ENCODE data around the gene GTF2A2.

The GTF2A2 gene

DNA sequence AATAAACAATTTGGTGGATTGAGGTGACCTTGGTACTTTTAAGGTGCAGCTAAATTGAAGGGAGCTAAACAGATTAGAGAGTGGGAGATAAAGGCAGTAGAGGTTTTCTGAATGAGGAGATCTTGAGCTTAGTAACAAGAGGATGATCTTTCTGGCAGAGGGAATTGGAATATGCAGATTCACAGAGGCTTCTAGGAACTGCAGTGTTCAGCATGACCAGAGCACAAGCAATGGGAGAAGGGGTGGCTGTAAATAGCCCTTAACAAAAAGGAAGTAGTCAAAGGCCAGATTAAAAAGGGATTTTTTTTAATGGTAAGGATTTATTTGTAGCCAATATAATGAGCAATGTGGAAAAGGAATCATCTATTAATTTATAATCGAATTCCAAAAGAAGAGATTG lies 37.5 kb upstream of the GTF2A2 start:
- TF ChIP-seq CTCF (conservative IDR thresholded peaks at IDR 0.05): no peak
- TF ChIP-seq ZFX (IDR thresholded peaks at IDR 0.05): no peak
- H3K27ac ChIP-seq: no peak overlapping the region

GRCh38 chr15:59691194-59691805 lies 34.0 kb upstream of the GTF2A2 start:
- TF ChIP-seq CTCF (conservative IDR thresholded peaks at IDR 0.05): peak; percentile 87
- TF ChIP-seq ZFX (IDR thresholded peaks at IDR 0.05): no peak
- H3K27ac ChIP-seq: no peak overlapping the region

- no peak for TF ChIP-seq ZFX (IDR thresholded peaks at IDR 0.05)
- TF ChIP-seq CTCF (conservative IDR thresholded peaks at IDR 0.05): no peak
- H3K27ac ChIP-seq: peak overlapping the region; percentile 98
Observed at GRCh38 chr15:59689626-59690236, 32.4 kb upstream of the GTF2A2 start.

DNA sequence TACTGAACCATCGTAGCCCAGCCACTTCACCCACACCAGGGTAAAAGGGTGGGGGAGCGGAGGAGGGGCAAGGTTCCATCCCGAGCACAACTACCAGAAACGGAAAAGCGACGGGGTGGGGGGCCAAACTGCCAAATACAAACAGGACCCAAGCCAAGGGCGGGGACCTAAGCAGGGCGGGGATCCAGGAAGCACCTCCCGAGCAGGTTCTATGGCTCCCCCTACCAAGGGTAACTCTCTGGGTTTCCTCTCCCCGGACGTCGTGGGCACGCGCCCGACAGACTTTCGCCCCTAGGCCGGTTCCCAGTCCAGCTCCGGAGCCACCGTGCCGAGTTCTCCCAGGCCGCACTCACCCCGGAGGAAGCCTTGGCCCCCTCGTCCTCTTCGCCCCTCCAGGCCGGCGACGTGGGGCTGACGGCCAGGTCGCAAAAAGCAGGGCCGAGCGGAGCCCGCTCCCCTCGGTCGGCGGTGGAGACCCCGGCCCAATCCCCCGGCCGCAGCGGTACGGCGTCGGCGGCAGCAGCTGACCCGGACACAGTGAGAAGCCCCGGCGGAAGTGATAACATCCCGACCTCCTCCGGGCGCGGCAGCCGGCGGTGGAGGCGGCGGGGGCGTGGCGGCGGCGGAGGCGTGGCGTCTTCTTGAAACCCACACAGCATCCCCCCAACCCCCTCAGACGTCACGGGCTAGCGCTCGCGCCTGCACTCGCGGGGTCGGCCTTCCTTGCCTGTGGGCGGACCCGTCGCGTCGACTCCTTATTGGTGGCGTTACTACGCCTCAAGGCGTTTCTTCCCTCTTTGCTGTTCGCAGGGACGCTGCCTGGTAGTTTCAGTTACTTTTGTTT lies 31.7 kb upstream of the GTF2A2 start, which contains the start of gene BNIP2:
TSS of gene BNIP2 (minus strand) at position 539 of the 844 bp plus-strand sequence. CDS start 6,863 bp downstream, outside the sequence.
- H3K27ac ChIP-seq: peak within 1 kb of the TSS; percentile 98
- TF ChIP-seq ZFX (IDR thresholded peaks at IDR 0.05): peak; percentile 89
- no peak for TF ChIP-seq CTCF (conservative IDR thresholded peaks at IDR 0.05)

DNA sequence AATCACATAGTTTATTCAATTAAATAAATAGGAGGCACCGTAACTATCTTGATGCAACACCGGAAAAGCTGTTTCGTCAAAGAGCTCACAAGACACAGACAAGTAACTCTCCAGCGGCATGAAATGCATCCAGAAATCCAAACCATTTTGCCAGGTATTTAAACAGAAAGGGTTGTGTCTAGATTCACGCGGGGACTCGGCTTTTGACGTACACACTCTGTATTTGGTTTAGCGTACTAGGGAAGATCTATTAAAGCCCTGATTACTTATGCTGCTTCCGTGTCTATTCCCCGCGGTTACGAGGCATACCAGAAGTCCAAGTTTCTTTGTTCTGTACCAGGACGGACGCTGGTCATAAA lies 31.1 kb upstream of the GTF2A2 start:
- TF ChIP-seq ZFX (IDR thresholded peaks at IDR 0.05) (no peak), CTCF (conservative IDR thresholded peaks at IDR 0.05) (no peak)
- H3K27ac ChIP-seq: peak overlapping the region; percentile 98

DNA sequence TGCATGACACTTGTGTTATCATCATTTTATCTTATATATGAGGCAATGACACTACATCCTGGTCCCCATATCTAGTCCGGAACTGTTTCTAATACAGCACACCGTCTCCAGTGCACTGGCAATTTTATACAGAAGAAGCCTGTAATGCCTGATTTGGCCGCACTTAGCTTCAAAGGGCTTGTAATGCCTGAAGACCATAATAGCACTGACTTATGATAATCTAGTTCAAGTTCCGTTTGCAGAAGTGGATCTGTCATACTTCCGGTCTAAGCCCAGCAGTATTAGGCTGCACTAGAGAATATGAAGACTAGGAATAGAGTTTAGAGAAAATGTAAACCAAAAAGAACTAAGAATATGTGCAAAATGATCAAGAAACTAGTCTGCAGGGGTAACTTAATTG lies 30.5 kb upstream of the GTF2A2 start:
- TF ChIP-seq CTCF (conservative IDR thresholded peaks at IDR 0.05) (no peak; the same call in 1 of the 2 replicates), ZFX (IDR thresholded peaks at IDR 0.05) (no peak)
- peak overlapping the region; percentile 12; the same call in 1 of the 2 replicates for H3K27ac ChIP-seq

- TF ChIP-seq CTCF (conservative IDR thresholded peaks at IDR 0.05): no peak
- no peak for TF ChIP-seq ZFX (IDR thresholded peaks at IDR 0.05)
- H3K27ac ChIP-seq: no peak overlapping the region; the same call in 1 of the 2 replicates
Observed at GRCh38 chr15:59686389-59686788, 29.1 kb upstream of the GTF2A2 start.

All from C4-2B (cell line).